Stomach (tissue), 4 donors: ENCODE results near the gene FNDC3B.

Experiments
- CTCF ChIP-seq, 7 experiments: fragments of 450-650 bp in 4 of 7; fragments of 200-600 bp in 3 of 7; sonication (generic) in 3 of 7; IDR thresholded peaks; one replicate each; pipeline ENCODE4 v1.5.1; 2016 to 2019; ENCODE audit warnings: antibody characterized with exemption in 7 of 7, control low read depth in 2 of 7, mild to moderate bottlenecking in 1 of 7
- POLR2A ChIP-seq, 4 donors: fragments of 450-650 bp; IDR thresholded peaks; one replicate each; pipeline ENCODE4 v1.6.1; 2016; ENCODE audit warnings: antibody characterized with exemption in 4 of 4, control low read depth in 2 of 4, mild to moderate bottlenecking in 1 of 4, moderate library complexity in 1 of 4

- TF ChIP-seq POLR2A (IDR thresholded peaks at IDR 0.05) (no peak), CTCF (IDR thresholded peaks at IDR 0.05) (no peak)
Observed at GRCh38 chr3:172201136-172201869, 161.9 kb downstream of the FNDC3B start.
